GM18517 (cell line): ENCODE data around the gene LASP1NB.
A peak's percentile ranks its signal among the peaks of the same experiment; 100 is the strongest.
"Not testable (repeated sequence)": the region's sequence is repeated elsewhere in the genome, so short reads cannot be mapped to it uniquely, and the experiment has no call there.

Experiments used
- ATAC-seq: cut with Tn5 transposase; IDR thresholded peaks from one replicate; pipeline ENCODE4 v1.9.1; 2021; ENCODE audit warnings: mild to moderate bottlenecking, moderate library complexity; ENCODE audit not compliant: unreplicated experiment

The LASP1NB gene

GRCh38 chr17:38896346-38896954 is 29.0 kb upstream of the LASP1NB start:
- ATAC-seq: no peak

GRCh38 chr17:38897176-38897575 is 28.2 kb upstream of the LASP1NB start:
- ATAC-seq: no peak

- ATAC-seq: no peak
Observed at GRCh38 chr17:38897671-38898290, 27.6 kb upstream of the LASP1NB start.

- peak; percentile 4 for ATAC-seq
Observed at GRCh38 chr17:38898291-38898679, 27.1 kb upstream of the LASP1NB start.

- peak; percentile 82 for ATAC-seq
Observed at GRCh38 chr17:38898812-38899348, 26.5 kb upstream of the LASP1NB start.

- no peak for ATAC-seq
Observed at GRCh38 chr17:38899421-38899820, 26.0 kb upstream of the LASP1NB start.

GRCh38 chr17:38900978-38901656 is 24.3 kb upstream of the LASP1NB start:
- no peak for ATAC-seq

- no peak for ATAC-seq
Observed at GRCh38 chr17:38903404-38903803, 22.0 kb upstream of the LASP1NB start.

GRCh38 chr17:38904892-38905291 is 20.5 kb upstream of the LASP1NB start:
- no peak for ATAC-seq

- no peak for ATAC-seq
Observed at GRCh38 chr17:38905375-38905774, 20.0 kb upstream of the LASP1NB start.

GRCh38 chr17:38906460-38907228 is 18.8 kb upstream of the LASP1NB start:
- ATAC-seq: no peak

GRCh38 chr17:38907930-38908675 is 17.3 kb upstream of the LASP1NB start:
- ATAC-seq: no peak

- ATAC-seq: no peak
Observed at GRCh38 chr17:38908676-38909181, 16.7 kb upstream of the LASP1NB start.

GRCh38 chr17:38910325-38910724 is 15.1 kb upstream of the LASP1NB start:
- ATAC-seq: no peak

- ATAC-seq: no peak
Observed at GRCh38 chr17:38911081-38911730, 14.2 kb upstream of the LASP1NB start.

GRCh38 chr17:38911731-38912081 is 13.7 kb upstream of the LASP1NB start:
- ATAC-seq: not testable (repeated sequence)

GRCh38 chr17:38912221-38912813 is 13.1 kb upstream of the LASP1NB start:
- ATAC-seq: no peak

- ATAC-seq: no peak
Observed at GRCh38 chr17:38914741-38915638, 10.4 kb upstream of the LASP1NB start.

GRCh38 chr17:38915639-38915995 is 9.8 kb upstream of the LASP1NB start:
- ATAC-seq: no peak
